HPDE6-E6E7 (cell line): Measurements from ENCODE around the gene WWOX.

Source experiments
- DNase-seq: peaks from one replicate; pipeline ENCODE4 v3.0.0; 2011; ENCODE audit warnings: missing footprints; ENCODE audit errors: extremely low spot score

The WWOX gene

DNA sequence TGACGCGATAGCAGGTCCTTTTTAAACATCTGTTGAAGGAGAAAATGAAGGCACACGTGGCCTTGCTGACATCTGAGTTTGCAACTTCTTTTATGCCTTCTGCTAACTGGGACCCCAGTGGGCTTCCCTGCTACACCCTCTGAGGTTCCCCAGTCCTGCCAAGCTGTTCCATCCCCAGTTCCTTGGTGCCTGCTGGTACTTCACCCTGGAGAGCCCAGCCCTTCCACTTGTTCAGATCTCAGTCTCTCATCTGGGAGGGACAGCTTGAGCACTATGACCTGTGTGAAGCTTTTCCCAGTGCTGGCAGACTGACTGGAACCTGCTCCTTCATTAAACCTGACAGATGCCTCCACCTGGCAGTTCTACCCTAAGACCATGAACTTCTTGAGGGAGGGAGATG, 95.5 kb downstream of the WWOX start:
- no peak for DNase-seq

DNA sequence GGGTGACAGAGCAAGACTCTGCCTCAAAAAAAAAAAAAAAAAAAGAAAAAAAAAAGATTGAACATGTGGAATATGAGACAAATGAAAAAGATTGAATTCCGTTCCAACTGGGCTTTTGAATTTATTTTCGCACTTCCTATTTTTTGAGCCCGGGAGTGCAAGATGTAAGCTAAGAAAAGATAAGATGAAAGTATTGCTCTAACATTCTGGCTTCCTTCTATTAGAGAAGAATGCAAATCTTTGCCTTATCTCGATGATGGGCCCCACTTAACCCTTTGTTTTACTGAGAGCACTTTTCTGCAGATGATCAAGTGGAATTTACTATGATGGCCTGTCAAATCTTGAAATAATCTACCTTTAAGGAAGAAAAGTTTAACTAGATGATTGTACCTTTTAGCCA, 96.3 kb downstream of the WWOX start:
- DNase-seq: no peak

- no peak for DNase-seq
Measured at GRCh38 chr16:78196502-78196901, 97.0 kb downstream of the WWOX start.

- no peak for DNase-seq
Measured at GRCh38 chr16:78198288-78198687, 98.8 kb downstream of the WWOX start.

DNA sequence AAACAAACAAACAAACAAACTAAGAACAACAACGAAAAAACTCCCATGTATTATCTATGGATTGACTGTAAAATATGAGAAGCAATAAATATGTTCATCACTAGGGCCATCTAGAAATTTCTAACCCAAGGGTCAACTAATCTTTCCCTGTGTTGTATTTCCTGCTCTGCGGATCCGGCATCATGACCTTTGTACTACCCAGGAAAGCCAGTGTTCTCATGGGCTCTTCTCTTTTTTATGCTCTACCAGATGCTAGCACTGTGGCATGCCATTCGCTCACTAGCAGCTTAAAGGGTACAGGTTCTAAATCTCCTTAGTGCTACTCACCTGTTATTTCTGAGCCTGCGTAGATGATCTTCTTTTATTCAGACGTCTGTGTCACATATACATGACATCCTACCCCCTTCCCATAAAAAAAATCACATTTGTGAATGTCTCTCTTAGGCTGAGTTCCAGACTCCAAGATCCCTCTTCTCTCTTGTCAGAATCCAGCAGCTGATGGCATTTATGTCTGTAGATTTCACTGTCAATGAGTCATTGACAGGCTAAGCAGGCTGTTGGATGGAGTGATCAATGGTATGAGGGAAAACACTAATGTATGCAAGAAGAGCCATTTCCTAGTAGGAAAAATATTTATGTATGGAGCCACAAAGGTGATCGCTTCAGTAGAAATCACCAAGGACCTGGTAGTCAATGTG, 100.0 kb downstream of the WWOX start:
- no peak for DNase-seq

DNA sequence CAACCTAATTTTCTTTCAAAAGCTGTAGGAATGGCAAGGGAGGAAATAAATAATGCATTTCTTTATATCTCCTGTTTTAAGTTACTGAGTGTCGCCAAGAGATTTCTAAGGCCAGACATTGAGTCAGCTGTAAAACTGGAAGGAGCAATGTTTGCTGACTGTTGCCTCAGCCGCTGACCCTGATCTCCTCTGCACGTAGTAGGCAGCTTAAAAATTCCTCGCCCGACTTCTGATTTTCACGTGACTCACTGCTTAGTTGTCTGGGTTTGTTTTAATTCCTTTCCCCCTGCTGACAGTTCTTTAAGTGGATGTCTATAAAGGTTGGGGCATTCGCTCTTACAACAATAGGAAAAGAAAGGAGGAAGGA, 100.6 kb downstream of the WWOX start:
- DNase-seq: no peak

DNA sequence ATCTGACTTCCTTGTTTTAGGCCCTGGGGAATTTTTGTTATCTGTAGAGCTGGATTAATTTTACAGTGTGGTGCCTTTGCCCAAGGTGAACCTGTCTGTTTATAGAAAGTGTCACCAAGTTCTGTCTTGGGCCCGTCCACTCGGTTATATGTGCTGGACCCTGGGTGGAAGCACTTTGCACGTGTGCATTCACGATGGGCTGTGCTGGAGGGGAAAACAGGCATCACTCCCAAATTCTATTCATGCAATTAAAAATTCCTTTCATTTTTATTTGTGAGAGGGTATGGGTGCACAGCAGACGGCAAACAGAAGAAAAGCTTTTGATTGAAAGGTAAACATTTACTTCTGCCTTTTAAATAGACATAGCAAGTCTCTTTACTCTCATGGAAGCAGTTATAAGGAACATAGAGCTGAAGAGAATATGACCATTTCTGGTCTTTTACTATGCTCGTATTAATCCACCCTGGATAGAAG, 101.2 kb downstream of the WWOX start:
- DNase-seq: no peak

GRCh38 chr16:78205506-78205905, 106.1 kb downstream of the WWOX start:
- no peak for DNase-seq

- DNase-seq: no peak
Measured at GRCh38 chr16:78206623-78207223, 107.3 kb downstream of the WWOX start.

- peak; percentile 55 for DNase-seq
Measured at GRCh38 chr16:78209951-78210661, 110.7 kb downstream of the WWOX start.

DNA sequence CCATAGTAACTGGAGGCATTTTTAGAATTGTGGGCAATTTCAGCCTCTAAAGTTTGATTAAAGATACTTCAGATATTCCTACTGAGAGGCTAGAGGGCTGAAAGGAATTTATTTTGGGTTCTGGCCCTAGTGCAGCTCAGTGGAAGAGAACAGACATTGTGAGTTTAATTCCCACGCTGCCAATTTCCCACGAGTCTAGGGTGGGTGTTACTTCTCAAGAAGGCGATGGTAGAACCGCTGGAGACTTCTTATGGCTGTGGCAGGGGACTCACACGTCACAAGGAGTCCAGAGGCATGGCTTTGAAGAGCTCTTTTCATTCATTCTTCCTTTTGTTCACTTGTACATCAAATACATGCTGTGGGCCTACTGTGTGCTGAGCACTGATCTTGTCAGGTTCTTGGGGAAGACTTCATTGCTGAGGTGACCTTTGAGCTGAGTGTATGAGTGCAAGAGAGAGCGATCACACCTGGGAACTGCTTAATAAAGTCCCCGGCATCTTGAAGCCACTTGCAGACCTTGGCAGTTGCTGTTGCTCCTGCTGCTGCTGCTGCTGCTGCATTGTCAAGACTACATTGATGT, 111.7 kb downstream of the WWOX start:
- DNase-seq: no peak

- DNase-seq: peak; percentile 73
Measured at GRCh38 chr16:78211946-78212345, 112.5 kb downstream of the WWOX start.

GRCh38 chr16:78212674-78213073, 113.2 kb downstream of the WWOX start:
- no peak for DNase-seq

GRCh38 chr16:78213751-78214150, 114.3 kb downstream of the WWOX start:
- no peak for DNase-seq

GRCh38 chr16:78215222-78215621, 115.8 kb downstream of the WWOX start:
- DNase-seq: no peak

DNA sequence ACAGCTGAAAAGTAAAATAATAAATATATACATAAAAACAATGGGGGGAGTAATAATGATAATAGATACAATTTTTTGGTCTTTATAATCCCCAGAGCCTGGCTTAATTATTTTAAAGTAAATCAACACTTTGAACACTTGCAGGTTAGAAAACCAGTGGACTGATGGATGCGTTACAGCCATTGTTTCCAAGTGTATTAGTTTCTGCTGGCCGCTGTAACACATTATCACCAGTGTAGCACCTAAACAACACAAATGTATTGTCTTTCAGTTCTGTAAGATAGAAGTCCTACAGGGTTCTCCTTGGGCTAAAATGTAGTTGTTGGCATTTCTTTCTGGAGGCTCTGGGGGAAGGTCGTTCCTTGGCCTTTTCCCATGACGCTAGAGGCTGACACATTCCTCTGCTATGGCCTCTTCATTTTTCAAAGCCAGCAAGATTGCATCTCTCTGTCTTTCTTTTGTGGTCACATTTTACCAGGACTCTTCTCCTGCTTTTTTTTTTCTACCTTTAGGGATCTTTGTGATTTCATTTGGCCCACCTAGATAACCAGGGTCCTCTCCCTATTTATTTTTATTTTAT, 116.8 kb downstream of the WWOX start:
- DNase-seq: no peak

DNA sequence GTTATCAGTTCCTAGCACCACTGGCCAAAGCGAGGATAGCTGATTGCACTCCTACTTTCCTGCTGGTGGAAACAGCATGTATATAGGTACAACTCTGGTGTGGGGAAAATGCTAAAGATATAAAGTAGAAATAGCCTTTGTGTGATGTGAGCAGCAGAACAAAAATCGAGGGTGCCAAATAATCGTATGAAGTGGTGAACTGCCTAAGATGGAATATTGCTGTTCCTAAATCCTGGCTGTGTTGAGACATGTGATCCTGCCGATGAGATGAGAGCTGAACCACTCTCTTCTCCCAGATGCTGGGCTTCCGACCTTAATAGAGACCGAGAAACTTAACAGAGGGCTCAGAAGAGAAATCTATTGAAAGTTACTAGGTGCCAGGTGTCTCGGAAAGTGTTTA, 117.8 kb downstream of the WWOX start:
- no peak for DNase-seq

- DNase-seq: no peak
Measured at GRCh38 chr16:78218279-78218678, 118.8 kb downstream of the WWOX start.

- no peak for DNase-seq
Measured at GRCh38 chr16:78218856-78219651, 119.6 kb downstream of the WWOX start.

GRCh38 chr16:78220571-78220970, 121.1 kb downstream of the WWOX start:
- no peak for DNase-seq

DNA sequence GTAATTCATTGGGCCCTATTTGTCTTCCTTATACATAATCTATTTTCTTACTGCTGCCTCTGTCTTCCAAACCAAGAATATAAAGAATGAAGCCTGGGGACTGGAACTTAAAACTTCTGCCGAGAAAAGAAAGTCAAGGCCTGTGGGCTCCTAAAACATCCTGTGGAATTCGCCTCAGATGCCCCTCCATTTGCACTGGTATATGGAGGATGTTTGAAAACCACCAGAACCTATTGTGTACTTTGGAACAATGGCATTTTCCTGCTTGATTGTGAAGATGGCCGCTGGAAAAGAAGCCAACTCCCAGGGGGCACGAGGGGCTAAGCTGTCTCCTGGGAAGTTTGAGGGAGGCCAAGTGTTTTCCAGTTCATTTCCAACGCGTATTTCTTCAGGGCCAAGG, 122.4 kb downstream of the WWOX start:
- no peak for DNase-seq

DNA sequence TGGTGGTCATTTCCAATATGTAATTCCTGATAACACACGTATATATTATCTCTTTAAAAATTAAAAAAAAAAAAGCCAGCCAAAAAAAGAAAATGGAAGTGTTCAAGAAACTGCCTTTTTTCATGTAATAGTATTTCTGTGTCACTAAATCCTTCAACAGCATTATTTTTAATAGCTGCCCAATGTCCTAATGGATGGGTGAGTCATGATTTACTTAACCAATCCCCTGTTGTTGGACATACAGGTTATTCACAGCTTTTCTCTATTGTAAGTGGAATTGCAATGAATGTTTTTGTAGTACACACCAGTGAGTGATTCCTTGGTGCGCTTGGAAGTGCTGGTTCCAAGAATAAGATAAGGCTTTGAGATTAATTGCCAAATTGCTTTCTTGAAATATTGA, 124.9 kb downstream of the WWOX start:
- no peak for DNase-seq
